Superior temporal gyrus (tissue), 1 donor: ENCODE data around the gene CAP2.
"Not testable (repeated sequence)": the region's sequence is repeated elsewhere in the genome, so short reads cannot be mapped to it uniquely, and the experiment has no call there.

Experiments
- DNase-seq: peaks from one replicate; pipeline ENCODE4 v3.0.0-alpha.2; 2016; ENCODE audit errors: extremely low spot score

Gene CAP2

GRCh38 chr6:17439243-17439993, 46.0 kb downstream of the CAP2 start:
- no peak for DNase-seq

GRCh38 chr6:17440811-17441210, 47.4 kb downstream of the CAP2 start:
- DNase-seq: not testable (repeated sequence)

DNA sequence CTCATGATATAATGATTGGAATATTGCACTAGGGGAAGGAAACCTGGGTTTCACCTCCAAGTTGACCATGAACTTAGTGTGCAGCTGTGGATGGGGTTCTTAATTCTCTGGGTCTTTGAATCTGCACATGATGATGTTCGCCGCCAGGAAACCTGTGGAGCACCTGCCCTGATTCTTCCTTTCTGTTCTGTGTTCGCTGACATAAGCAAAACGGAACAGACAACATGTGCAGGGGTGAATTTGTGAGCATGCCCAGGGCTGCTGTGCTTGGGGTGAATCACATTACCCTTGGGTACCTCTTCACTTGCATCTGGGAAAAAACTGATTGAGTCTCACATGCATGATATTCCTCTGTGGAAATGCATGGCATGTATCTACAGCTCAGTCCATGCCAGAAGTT, 48.8 kb downstream of the CAP2 start:
- DNase-seq: no peak

DNA sequence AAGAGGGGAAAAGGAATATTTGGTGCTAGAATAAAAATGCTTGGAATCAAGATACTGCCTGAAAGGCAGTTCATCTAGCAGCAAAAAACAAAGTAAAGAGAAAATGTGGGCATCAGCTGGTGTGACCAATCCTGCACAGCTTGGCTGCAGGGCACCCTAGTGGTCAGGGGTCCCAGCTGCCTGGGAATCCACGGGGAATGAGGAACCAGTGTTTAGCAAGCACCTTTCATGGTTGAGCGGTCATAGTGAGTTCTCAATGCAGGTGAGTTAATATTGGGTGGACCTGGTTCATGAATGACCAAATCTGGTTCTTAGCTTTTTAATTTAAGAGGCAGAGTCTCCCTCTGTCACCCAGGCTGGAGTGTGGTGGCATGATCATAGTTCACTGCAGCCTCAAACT, 53.3 kb downstream of the CAP2 start:
- DNase-seq: no peak

DNA sequence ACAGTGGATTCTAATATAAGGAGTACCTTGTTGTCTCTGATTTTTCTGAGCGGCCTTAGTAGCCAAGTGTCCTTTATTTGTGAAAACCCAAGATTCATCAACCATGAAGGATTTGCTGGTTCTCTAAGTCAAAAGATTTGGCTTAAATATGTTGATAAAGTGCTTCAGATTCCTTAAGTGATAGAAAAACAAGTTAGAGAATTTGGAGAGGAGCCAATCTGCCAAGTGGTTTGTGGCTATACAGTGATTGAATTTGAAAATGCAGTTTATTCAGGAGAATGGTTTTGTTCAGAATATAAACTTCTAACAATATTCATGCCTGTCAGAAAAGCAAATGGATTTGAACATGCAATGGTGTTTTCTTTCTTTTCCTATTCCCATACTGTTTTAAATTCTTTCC, 54.8 kb downstream of the CAP2 start:
- no peak for DNase-seq

DNA sequence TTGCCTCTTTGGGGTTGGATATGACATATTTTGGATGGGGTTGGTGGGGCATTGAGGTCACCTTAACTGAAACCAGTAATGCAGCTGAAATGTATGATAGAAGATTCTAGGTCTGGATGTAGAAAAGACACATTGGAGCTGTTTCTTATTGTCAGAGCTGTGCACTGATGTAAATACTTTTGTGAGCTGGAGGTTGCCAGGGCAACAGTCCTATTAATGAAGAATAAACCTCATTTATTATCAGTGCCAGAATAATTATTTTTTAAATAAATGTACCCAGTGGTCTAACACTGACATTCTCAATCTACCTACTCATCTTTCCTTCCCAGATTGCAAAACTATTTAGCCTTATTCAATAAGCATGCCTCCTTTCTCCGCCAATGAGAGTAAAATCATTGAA, 57.0 kb downstream of the CAP2 start:
- DNase-seq: no peak

DNA sequence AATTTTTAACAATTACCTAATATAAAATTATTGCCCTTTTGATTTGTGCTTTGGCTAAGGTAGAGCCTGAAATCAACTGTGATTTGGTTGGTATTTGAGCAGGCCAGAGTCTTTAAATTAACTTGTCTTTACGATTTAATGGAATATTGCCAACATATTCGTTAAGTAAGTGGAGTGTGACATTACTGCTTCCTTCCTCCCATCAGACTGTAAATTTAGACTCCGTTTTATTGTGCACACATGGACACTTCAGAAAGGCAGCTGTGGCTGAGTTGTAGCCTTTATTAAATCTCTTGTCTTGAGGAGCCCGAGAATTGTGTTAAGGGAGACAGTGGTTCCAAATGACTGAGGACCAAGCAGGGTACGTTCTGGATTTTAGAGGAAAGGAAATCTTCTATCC, 57.4 kb downstream of the CAP2 start:
- DNase-seq: no peak

GRCh38 chr6:17452096-17452495, 58.7 kb downstream of the CAP2 start:
- no peak for DNase-seq

DNA sequence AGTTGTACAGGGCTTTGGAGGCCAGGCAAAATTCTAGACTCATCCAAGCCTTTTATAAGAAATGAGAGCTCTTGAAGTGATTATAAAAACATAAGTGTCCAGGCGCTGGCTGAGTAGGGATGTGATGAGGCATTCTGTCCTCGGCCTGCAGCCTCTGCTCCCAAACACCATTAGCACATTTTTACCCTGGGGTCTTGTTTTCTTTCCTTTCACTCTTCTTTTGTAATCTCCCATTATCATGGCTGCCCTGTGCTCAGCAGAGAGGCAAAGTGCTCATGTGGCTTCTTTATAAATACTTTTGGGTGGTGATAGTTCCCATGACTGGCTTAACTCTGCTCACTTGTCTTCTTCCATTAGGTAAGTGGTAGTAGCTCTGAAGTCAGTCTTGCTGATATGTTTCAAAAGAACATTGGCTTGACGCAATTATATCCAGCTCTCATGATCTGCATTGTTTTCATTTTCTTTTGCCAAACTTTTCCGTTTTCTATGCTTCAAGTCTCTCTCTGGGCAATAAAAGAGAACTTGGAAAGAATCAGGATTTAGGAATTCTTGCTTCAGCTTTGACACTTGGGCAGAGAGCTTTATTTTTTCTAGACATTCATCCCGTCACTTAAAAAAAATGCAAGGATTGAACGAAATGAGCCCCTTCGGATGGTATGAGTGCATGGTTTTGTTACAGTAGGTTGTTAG, 61.1 kb downstream of the CAP2 start:
- no peak for DNase-seq

DNA sequence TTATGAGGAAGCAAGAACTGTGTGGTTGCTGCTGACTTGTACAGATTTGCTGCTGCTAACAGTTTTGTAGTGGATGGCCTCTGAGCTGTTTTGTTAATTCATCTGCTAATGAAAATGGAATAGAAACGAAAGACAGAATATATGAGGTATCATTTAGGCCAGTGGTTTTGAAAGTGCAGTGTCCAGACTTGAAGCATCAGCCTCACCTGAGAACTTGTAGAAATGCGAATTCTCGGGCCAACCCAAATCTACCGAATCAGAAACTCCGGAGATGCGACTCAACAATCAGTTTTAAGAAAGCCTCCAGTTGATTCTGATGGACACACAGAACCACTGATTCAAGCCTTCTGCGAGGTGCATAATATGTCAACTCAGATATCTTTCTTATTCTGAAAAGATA, 62.5 kb downstream of the CAP2 start:
- no peak for DNase-seq

DNA sequence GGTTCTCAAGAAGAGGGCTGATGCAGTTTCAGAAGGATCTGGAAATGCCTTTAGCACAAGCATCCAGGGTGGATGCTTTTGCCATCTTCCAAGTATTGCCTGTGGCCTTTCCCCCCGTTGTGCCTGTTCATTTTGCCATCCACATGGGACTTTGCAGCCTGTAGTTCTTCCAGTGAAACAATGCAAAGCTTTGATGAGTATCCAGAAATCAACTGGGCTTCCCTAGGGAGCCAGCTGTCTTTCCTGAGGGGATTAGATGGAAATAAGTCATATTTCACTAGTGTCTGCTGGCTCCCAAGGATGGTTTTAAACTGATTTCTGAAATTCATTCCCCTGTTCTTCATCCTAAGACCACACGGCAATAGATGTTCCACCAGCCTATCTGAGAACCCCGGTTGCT, 63.3 kb downstream of the CAP2 start:
- DNase-seq: no peak

DNA sequence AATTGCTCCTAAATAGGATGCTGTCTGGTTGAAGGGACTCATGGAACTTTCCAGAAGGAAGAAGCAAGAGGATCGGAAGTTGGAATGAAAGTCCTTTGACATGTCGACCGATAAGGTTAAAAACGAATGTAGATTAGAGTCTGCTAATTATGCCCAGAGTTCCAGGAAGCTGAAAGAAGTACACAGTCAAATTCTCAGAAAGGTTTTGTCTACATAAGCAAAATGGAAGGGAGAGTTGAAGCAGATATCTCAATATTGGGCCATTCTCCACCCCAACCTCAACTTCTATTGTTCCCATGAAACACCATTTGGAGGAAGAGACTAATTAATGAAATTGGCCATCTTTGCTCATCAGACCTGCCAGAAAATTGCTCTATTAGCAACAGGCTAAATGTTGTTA, 64.0 kb downstream of the CAP2 start:
- no peak for DNase-seq

DNA sequence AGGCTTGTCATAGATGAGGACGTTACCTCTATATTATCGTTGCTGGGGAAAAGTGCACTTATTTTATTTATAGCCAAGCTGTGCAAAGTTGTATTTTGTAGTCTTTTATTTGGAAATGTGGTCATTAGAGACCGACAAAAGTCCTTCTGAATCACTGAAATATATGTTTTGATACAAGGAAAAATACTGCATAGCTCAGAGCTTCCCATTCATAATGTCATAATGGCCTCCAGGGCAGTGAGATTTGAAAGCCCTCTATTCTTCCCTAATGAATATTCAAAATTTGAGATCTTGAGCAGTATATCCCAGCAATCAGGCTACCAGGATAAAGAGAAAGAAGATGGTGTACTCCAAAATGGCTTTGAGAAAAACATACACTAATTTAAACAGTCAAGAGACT, 64.6 kb downstream of the CAP2 start:
- DNase-seq: no peak

DNA sequence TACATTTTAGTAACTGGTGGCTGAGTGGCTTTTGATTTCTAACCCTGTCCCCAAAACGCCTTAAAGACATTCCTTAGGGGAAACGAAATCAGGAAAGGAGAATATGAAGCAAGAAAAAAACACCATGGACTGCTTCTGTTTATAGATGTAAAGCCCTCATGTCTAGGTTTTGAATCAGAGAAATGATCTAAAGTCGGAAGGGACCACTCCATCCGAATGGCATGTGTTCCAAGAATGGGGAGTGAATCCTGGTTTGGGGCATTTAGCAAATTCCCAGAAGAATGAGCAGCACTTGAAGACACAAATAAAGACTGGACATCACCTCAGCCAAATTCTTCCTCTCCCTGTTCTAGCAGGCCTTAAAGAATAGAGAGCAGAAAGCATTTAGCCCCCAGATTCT, 65.6 kb downstream of the CAP2 start:
- DNase-seq: no peak

- no peak for DNase-seq
These were observed 67.5 kb downstream of the CAP2 start for GRCh38 chr6:17460862-17461261.

DNA sequence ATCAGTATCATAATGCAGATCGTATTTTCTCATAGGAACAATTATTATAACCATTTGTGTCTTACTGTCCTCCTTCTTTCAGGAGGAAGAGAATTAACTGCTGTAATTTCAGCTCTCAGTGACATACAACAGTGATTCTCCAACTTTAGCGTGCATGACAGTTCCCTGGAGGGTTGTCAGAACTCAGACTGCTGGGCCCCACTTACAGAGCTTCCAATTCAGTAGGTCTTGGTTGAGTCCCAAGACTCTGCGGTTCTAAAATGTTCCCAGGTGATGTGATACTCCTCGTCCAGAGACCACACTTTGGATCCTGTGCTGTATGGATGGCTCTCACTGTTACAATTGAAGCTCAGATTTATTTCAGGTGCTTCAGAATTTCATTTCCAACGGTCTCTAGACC, 72.8 kb downstream of the CAP2 start:
- no peak for DNase-seq

DNA sequence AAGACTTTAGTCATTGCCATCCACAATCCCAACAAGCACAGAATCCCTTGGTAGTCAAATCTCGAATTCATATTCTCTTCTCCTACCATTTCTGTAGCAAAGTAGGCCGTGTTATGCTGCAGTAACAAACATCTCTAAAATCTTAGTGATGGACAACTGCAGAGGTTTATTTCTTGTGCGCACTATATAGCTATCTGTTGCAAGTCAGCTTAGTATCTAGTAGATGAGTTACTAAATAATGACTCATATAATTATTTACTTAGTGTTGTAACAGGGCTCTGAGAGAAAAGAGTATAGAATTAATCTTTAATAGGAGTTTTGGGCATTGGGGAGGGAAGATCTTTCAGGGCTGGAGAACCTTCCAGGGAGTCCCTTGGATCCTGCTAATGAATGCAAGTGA, 73.3 kb downstream of the CAP2 start:
- DNase-seq: no peak

DNA sequence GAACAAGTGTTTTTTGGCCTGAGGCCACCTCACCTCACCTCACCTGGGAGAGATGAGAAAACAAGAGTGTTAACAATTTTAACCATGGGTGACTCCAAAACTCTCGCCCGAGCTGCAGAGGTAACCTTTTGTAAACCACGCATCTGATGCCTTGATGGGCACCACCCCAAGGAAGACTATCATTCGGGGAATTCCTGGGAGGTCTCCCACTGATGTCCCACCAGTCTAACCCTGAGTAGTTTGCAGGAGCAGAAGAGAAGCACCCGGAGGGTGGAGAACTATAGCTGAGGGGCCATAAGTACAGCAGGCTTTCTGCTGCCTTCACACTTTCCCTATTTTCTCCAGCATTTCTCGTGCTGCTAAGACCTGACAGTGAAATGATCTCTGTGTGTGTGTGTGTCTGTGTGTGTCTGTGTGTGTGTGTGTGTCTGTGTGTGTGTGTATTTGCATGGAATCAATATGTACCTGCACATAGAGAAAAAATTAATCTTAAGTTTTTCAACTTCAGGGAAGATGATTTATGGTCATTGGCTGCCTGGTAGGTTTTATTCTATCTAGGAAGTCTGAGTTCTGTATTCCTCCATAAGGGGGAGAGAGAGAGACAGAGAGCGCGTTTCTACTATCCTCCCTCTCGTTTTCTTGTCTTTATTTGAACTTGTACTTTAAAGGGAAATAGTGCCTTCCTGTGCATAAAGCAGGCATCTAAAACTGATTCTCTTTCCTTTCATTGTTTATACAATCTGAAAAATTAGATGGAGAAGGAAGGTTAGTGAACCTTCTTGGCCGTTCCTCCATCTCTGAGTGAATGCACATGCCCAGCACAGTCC, 75.8 kb downstream of the CAP2 start:
- DNase-seq: no peak

- DNase-seq: no peak
These were observed 77.0 kb downstream of the CAP2 start for GRCh38 chr6:17470202-17470937.

DNA sequence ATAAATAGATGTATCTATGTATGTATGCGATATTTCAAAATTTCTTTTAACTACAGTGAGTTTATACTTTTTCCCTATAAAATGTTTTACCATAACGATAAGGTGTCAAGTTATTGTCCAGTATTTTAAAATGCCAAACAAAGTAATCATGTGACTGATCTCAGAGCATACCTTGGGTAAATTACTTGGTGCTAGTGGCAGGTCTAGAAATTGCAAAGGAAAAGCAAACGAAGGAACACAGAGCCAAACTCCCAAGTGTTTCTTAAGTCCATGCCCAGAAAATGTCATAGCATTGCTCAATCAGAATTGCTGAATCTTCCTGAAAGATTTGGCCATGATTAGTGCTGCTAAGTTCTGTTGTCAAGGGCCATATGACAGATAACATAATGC, 77.5 kb downstream of the CAP2 start:
- no peak for DNase-seq

DNA sequence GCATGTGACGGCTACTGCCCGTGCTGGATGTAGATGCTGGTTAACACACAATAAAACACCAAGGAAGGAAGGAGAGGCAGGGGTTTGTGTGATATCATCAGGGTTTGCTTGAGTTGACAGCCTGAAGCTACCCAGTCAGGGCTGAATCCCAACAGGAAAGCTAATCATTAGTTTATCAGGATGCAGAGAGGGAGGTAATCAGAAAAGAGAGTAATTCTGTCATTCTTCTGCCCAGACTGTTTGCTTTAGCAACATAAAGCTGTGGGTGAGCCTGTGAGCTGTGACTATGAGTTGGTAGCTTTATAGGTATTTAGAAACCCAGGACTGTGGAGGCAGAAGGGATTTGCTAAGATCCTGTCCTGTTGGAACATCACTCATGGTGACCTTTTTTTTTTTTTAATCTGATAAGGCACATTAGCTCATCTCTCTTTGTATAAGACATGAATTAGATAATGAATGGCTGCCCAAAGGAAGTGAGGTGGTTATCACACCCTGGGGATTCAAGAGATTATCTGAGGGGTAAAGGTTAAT, 79.3 kb downstream of the CAP2 start:
- DNase-seq: no peak

DNA sequence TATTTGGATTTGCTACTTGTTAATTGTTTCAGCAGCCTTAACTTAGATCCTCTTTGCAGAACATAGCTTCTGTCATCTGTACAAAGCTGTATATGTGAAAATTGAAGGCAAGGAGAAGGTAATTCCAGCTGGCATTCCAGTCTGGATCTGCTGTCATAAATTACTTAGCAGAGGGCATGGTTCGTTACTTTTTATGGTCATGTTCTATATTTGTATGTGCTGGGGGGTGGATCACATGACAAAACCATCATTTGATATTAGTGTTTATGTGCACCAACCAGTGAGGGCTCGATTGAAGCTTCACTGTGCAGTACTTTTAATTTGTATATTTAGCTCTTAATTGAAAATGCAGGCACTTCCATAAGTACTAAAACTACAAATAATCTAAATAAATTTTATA, 80.2 kb downstream of the CAP2 start:
- no peak for DNase-seq
